ENCODE data around the gene RIMS1.
"Not testable (repeated sequence)": the region's sequence is repeated elsewhere in the genome, so short reads cannot be mapped to it uniquely, and the experiment has no call there.

The RIMS1 gene

GRCh38 chr6:72282201-72282600, 395.9 kb downstream of the RIMS1 start:
- in situ Hi-C loops (cut with HindIII; ENCODE audit: low pct_unique_long_range_greater_than_20kb, low sequenced_read_pairs): no loop called here
- DNase-seq (ENCODE audit: low read depth in 1 of 2, low spot score in 1 of 2): no peak
- no peak for TF ChIP-seq JUND (IDR thresholded peaks at IDR 0.05; ENCODE audit: low read depth)

DNA sequence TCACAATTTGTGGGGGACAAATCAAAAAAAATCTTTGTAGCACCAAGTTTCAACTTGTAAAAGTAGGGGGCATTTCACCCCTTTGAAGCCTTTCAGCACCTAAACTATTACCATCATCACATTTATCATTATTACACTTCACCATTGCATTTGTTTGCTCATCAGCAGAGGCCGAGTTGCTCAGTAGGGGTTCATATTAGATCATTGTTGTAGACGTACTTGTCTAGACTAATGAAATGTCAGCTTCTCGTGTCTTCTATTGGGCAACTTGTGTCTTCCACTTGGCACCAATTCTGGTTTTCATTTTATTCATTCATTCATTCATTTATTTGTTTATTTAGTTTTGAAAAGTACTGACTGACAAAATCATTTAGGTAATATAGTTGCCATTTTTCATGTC, 397.2 kb downstream of the RIMS1 start:
- no peak for TF ChIP-seq JUND (IDR thresholded peaks at IDR 0.05; ENCODE audit: low read depth)
- in situ Hi-C loops (cut with HindIII; ENCODE audit: low pct_unique_long_range_greater_than_20kb, low sequenced_read_pairs): no loop called here
- no peak for DNase-seq (ENCODE audit: low read depth in 1 of 2, low spot score in 1 of 2)

- in situ Hi-C loops (cut with HindIII; ENCODE audit: low pct_unique_long_range_greater_than_20kb, low sequenced_read_pairs): no loop called here
- TF ChIP-seq JUND (IDR thresholded peaks at IDR 0.05; ENCODE audit: low read depth): no peak
- no peak for DNase-seq (ENCODE audit: low read depth in 1 of 2, low spot score in 1 of 2)
These were observed 400.6 kb downstream of the RIMS1 start for GRCh38 chr6:72286911-72287311.

GRCh38 chr6:72287801-72288200, 401.5 kb downstream of the RIMS1 start:
- DNase-seq (ENCODE audit: low read depth in 1 of 2, low spot score in 1 of 2): no peak
- TF ChIP-seq JUND (IDR thresholded peaks at IDR 0.05; ENCODE audit: low read depth): no peak
- in situ Hi-C loops (cut with HindIII; ENCODE audit: low pct_unique_long_range_greater_than_20kb, low sequenced_read_pairs): no loop called here

DNA sequence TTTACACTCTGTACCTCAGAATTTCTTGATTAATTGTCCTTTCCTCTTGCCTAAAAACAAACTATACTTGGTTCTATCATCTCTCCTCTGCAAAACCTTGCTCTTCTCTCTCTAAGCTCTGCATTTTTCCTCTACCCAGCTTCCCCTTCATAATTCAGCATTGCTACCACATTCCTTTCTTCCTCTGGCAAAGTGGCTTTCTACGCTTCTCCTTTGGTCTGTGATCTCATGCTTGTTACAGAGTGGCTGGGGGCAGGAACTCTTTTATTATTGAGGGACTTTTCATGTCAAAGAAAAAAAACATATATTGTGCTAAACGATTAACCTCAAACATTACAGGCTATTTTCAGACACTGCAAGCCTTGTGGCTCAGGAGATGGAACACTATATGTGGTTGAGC, 402.2 kb downstream of the RIMS1 start:
- DNase-seq (ENCODE audit: low read depth in 1 of 2, low spot score in 1 of 2): no peak
- TF ChIP-seq JUND (IDR thresholded peaks at IDR 0.05; ENCODE audit: low read depth): no peak
- in situ Hi-C loops (cut with HindIII; ENCODE audit: low pct_unique_long_range_greater_than_20kb, low sequenced_read_pairs): no loop called here

GRCh38 chr6:72290620-72291019, 404.3 kb downstream of the RIMS1 start:
- in situ Hi-C loops (cut with HindIII; ENCODE audit: low pct_unique_long_range_greater_than_20kb, low sequenced_read_pairs): no loop called here
- DNase-seq (ENCODE audit: low read depth in 1 of 2, low spot score in 1 of 2): no peak
- TF ChIP-seq JUND (IDR thresholded peaks at IDR 0.05; ENCODE audit: low read depth): no peak

DNA sequence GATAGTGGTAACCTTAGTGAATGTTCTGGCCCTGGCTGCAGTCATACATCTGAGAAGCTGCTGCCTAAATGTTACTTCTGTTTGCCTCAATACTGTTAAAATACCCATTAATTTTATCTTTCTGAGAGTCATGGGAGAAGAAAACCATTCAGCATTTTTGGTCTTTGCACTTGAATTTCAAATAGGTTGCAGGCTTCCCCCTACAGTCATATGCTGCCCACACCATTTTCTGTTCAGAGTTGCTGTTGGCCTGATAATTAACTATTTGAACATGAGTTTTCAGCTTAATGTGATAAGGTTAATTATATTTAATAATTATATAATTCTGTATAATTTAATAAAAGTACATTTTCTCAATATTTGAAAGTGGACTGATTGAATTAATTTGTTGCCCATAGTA, 410.0 kb downstream of the RIMS1 start:
- no peak for TF ChIP-seq JUND (IDR thresholded peaks at IDR 0.05; ENCODE audit: low read depth)
- in situ Hi-C loops (cut with HindIII; ENCODE audit: low pct_unique_long_range_greater_than_20kb, low sequenced_read_pairs): no loop called here
- DNase-seq (ENCODE audit: low read depth in 1 of 2, low spot score in 1 of 2): no peak

GRCh38 chr6:72305971-72306370, 419.6 kb downstream of the RIMS1 start:
- in situ Hi-C loops (cut with HindIII; ENCODE audit: low pct_unique_long_range_greater_than_20kb, low sequenced_read_pairs): no loop called here
- no peak for DNase-seq (ENCODE audit: low read depth in 1 of 2, low spot score in 1 of 2)
- TF ChIP-seq JUND (IDR thresholded peaks at IDR 0.05; ENCODE audit: low read depth): no peak

GRCh38 chr6:72316675-72317380, 430.5 kb downstream of the RIMS1 start:
- no peak for DNase-seq (ENCODE audit: low read depth in 1 of 2, low spot score in 1 of 2)
- TF ChIP-seq JUND (IDR thresholded peaks at IDR 0.05; ENCODE audit: low read depth): no peak
- in situ Hi-C loops (cut with HindIII; ENCODE audit: low pct_unique_long_range_greater_than_20kb, low sequenced_read_pairs): no loop called here

GRCh38 chr6:72321788-72322187, 435.4 kb downstream of the RIMS1 start:
- in situ Hi-C loops (cut with HindIII; ENCODE audit: low pct_unique_long_range_greater_than_20kb, low sequenced_read_pairs): no loop called here
- no peak for TF ChIP-seq JUND (IDR thresholded peaks at IDR 0.05; ENCODE audit: low read depth)
- DNase-seq (ENCODE audit: low read depth in 1 of 2, low spot score in 1 of 2): no peak

DNA sequence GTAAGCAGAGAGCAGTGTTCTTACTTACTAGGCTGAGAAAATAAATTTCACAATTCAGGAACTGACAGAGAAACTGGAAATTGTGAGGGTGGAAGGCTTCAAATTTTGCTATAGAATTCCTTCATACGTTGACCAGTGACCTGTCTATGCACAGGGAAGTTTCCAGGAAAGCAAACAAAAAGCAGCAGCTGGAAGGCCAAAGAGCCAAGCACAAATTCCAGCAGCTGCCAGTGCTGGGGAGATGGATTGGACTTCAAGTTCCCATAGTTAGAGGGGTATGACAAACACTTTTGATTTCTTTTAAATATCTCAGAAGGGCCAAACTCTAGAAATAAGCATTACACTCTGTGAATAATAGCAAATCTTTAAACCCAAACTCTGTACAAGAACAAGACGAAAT, 436.4 kb downstream of the RIMS1 start:
- in situ Hi-C loops (cut with HindIII; ENCODE audit: low pct_unique_long_range_greater_than_20kb, low sequenced_read_pairs): no loop called here
- DNase-seq (ENCODE audit: low read depth in 1 of 2, low spot score in 1 of 2): no peak
- TF ChIP-seq JUND (IDR thresholded peaks at IDR 0.05; ENCODE audit: low read depth): no peak

GRCh38 chr6:72324591-72324990, 438.2 kb downstream of the RIMS1 start:
- DNase-seq (ENCODE audit: low read depth in 1 of 2, low spot score in 1 of 2): no peak
- in situ Hi-C loops (cut with HindIII; ENCODE audit: low pct_unique_long_range_greater_than_20kb, low sequenced_read_pairs): no loop called here
- no peak for TF ChIP-seq JUND (IDR thresholded peaks at IDR 0.05; ENCODE audit: low read depth)

DNA sequence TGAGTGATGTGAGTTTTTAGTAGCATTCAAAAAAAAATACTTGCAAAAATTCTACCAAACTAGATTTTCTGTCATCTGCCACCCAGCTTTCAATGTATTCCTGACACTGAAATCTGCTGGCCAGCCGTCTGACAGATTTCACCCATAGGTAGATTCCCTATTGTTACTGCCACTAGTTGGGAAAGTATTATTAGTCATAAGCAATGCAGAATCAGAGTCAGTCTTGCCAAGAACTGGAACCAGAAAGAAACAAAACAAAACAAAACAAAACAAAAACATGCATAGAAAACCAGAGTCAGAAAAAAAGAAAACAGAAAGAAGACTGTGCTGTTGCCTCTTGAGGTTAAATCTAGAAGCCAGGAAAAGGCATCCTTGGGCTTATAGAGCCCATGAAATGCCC, 442.4 kb downstream of the RIMS1 start:
- TF ChIP-seq JUND (IDR thresholded peaks at IDR 0.05; ENCODE audit: low read depth): no peak
- DNase-seq (ENCODE audit: low read depth in 1 of 2, low spot score in 1 of 2): no peak
- in situ Hi-C loops (cut with HindIII; ENCODE audit: low pct_unique_long_range_greater_than_20kb, low sequenced_read_pairs): no loop called here

DNA sequence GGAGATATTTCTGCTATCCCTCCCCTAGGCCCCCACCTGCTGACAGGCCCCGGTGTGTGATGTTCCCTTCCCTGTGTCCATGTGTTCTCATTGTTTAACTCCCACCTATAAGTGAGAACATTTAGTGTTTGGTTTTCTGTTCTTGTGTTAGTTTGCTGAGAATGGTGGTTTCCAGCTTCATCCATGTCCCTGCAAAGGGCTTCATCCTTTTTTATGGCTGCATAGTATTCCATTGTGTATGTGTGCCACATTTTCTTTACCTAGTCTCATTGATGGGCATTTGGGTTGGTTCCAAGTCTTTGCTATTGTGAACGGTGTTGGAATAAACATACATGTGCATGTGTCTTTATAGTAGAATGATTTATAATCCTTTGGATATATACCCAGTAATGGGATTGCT, 448.9 kb downstream of the RIMS1 start:
- in situ Hi-C loops (cut with HindIII; ENCODE audit: low pct_unique_long_range_greater_than_20kb, low sequenced_read_pairs); DNase-seq (ENCODE audit: low read depth in 1 of 2, low spot score in 1 of 2): not testable (repeated sequence)

Measured in T47D (cell line).